H1 (cell line): ENCODE measurements around the gene SCYL1.

Experiments used
- CHD7 ChIP-seq: fragments of 300-600 bp; sonication (generic); IDR thresholded peaks from 2 replicates; pipeline ENCODE4 v1.7.1; 2012; ENCODE audit warnings: low read length, moderate library complexity, mild to moderate bottlenecking, inconsistent platforms; ENCODE audit not compliant: insufficient replicate concordance
- CTCF ChIP-seq, 3 experiments: IDR thresholded peaks; 1 replicate in 2 of 3; 2 replicates in 1 of 3; pipeline versions ENCODE4 v1.5.1 to v1.6.1; 2011; ENCODE audit warnings: low read length in 3 of 3, mild to moderate bottlenecking in 3 of 3, inconsistent platforms in 2 of 3, low read depth in 1 of 3, moderate library complexity in 1 of 3; ENCODE audit not compliant: insufficient read depth in 1 of 3; ENCODE audit errors: control extremely low read depth in 1 of 3
- FOSL1 ChIP-seq: IDR thresholded peaks from 2 replicates; pipeline ENCODE4 v1.6.1; 2011; ENCODE audit warnings: mild to moderate bottlenecking, low read depth, low read length, moderate library complexity; ENCODE audit not compliant: insufficient read depth
- JUN ChIP-seq: IDR thresholded peaks from 2 replicates; pipeline ENCODE4 v1.6.1; 2011; ENCODE audit warnings: low read depth, mild to moderate bottlenecking, improper control_type of control experiment, low read length
- POLR2A ChIP-seq, 2 experiments: IDR thresholded peaks; 1 replicate in 1 of 2; 2 replicates in 1 of 2; pipeline ENCODE4 v1.6.1; 2011; ENCODE audit warnings: low read depth in 2 of 2, low read length in 2 of 2, mild to moderate bottlenecking in 2 of 2; ENCODE audit errors: control extremely low read depth in 1 of 2
- RAD21 ChIP-seq, 2 experiments: IDR thresholded peaks in 1 of 2; conservative IDR thresholded peaks in 1 of 2; 2 replicates each; pipeline ENCODE4 v1.6.1; 2011; ENCODE audit warnings: low read depth in 2 of 2, low read length in 2 of 2, improper control_type of control experiment in 1 of 2, inconsistent platforms in 1 of 2, mild to moderate bottlenecking in 1 of 2, moderate library complexity in 1 of 2
- RXRA ChIP-seq: IDR thresholded peaks from 2 replicates; pipeline ENCODE4 v1.6.1; 2011; ENCODE audit warnings: low read depth, mild to moderate bottlenecking, low read length, moderate library complexity; ENCODE audit not compliant: insufficient read depth
- SIRT6 ChIP-seq: IDR thresholded peaks from one replicate; pipeline ENCODE4 v1.7.1; 2012; ENCODE audit warnings: low read length, inconsistent platforms
- TAF1 ChIP-seq: IDR thresholded peaks from 2 replicates; pipeline ENCODE4 v1.6.1; 2011; ENCODE audit warnings: mild to moderate bottlenecking, low read depth, low read length

GRCh38 chr11:65557280-65558001 is 32.6 kb downstream of the SCYL1 start:
- TF ChIP-seq CTCF (IDR thresholded peaks at IDR 0.05; ENCODE audit: control extremely low read depth in 1 of 3, insufficient read depth in 1 of 3, low read depth in 1 of 3, low read length in 3 of 3) = no peak
- TF ChIP-seq POLR2A (IDR thresholded peaks at IDR 0.05; ENCODE audit: control extremely low read depth in 1 of 2, low read depth in 2 of 2, low read length in 2 of 2) = no peak
- no peak for TF ChIP-seq FOSL1
- TF ChIP-seq JUN = no peak
- TF ChIP-seq SIRT6 = no peak
- TF ChIP-seq CHD7 = no peak
- no peak for TF ChIP-seq TAF1
- no peak for TF ChIP-seq RAD21 (IDR thresholded peaks at IDR 0.05 in 1 of 2, conservative IDR thresholded peaks at IDR 0.05 in 1 of 2; ENCODE audit: low read depth in 2 of 2, low read length in 2 of 2)
- no peak for TF ChIP-seq RXRA
